Midbrain (tissue), 1 donor: Measurements from ENCODE around the gene RWDD4.

ENCODE experiments used
- DNase-seq: peaks from one replicate; lab custom pipeline; 2025; lab: John Stamatoyannopoulos, UW

Gene RWDD4

DNA sequence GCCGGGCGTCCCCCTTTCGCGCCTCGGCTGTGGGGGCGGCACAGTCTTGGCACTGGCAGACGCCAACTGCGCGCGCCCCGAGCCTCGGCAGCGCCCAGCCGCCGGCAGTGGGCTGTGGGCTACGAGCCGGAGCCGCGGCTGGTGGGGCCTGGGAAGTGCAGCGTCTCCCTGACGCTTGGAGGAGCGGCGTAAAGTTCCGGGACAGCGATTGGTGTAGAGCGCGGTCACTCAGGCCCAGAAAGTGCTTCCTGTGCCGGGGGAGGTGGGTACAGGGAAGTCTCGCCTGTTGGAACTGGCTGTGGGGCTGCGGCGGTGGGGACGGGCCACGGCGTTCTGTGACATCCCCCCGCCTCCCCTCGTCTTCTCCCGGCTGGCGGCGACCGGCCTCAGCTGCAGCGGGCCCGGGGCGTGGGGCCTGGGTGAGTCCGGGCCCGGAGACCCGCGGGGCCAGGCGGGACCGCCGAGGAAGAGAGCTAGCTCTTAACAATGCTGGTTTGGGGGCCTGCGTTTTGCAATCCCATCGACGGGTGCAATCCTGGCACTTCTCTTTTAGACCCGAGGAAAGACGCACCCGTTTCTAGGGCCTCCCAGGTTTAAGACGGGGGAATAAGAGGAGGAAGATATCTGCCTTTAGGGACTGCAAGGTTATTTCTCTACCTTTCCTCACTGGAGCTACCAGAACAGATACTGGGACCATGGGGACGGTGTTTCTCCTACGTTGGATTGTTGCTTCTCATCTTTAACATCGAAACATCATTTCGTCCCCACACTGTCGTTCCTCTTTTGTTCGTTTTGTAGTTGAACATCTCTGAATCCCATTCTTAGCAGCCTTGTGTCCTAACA lies at the start of gene RWDD4, which contains the start of gene TRAPPC11:
TSS of gene RWDD4 (minus strand) at position 157 of the 843 bp plus-strand sequence. CDS start 233 bp downstream, outside the sequence.
TSS of gene TRAPPC11 (plus strand) at position 265 of the 843 bp plus-strand sequence. CDS start 4,575 bp downstream, outside the sequence.
- peak; percentile 99 for DNase-seq

DNA sequence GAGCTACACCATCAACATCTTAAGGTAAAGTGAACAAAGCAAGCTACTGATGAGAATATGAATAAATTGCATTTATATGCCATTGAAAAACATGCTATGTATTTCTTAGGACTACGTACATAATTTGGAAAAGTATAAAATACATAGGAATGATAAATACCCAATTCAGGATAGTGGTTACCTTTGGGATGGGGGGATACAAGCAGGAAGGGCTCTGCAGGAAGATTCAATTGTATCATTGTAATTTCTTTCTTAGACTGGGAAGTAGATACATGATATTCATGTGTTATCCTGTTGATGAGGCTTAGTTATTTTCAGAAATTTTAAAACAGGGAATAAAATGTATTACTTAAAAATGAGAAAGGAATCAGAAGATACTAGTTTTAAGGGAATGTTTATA lies 43.5 kb upstream of the RWDD4 start:
- no peak for DNase-seq

DNA sequence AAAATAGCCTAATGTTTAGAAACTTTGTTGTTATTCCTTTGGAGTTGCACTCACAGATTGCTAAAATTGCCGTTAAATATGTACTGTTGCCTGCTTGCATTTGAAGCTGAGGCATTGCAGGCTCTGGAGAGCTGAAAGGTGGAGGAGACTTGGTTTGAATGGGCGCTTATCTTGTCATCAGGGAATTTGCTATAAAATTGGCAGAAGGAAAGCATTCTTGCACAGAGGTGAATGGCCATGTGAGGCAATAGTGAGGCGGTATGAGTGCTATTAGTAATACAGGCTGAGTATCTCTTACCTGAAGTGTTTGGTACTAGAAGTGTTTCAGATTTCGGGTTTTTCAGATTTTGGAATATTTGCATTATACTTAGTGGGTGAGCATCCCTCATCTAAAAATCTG lies 41.4 kb upstream of the RWDD4 start:
- no peak for DNase-seq

DNA sequence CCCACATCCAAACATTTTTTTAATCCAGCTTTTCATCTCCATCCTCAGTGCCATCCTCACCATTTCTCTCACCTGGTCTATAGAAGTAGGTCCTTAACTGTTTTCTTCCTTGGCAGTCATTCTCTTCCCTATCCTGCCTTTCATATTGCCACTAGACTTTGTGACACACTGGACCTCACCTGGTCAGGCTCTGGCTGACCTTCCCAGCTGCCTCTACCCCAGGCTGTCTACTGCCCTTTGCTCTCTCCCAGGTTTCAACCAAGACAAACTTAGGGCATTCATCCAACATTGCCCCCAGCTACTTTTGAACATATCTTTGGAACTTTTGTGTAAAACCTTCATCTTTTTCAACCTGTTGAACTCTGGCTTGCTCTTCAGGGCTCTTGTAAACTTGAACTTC lies 39.9 kb upstream of the RWDD4 start:
- DNase-seq: no peak

DNA sequence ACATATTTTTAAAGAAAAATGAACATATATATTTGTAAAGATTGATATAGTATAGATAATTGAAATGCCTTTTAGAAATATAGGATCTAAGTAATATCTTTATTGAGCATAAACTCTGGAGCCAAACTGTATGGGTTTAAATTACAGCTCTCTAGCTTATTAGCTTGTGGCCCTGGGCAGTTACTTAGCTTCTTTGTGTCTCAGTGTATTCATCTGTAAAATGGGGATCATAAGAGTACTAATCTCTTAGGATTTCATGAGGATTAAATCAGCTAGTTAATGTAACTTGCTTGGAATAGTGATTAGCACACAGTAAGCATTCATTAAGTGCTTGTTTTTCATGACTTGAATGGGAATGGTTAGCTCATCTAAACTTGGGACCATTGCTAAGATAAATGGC lies 32.9 kb upstream of the RWDD4 start:
- DNase-seq: no peak

DNA sequence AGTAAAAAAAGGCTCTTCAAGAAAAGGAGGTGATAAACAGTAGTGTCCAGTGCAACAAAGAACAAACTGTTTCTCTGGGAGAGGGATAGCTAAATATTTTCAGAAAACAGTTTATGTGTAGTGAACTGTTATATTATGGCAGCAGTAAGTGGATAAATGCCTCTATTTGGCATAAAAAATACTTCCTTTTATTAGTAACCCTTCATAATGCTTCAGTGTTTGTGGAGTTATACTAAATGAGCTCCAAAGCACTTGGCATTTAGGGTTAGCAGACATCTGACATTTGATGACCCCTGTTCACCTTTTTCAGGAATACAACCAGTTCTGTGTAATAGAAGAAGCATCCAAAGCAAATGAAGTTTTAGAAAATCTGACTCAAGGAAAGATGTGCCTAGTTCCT lies 32.0 kb upstream of the RWDD4 start:
- DNase-seq: no peak

DNA sequence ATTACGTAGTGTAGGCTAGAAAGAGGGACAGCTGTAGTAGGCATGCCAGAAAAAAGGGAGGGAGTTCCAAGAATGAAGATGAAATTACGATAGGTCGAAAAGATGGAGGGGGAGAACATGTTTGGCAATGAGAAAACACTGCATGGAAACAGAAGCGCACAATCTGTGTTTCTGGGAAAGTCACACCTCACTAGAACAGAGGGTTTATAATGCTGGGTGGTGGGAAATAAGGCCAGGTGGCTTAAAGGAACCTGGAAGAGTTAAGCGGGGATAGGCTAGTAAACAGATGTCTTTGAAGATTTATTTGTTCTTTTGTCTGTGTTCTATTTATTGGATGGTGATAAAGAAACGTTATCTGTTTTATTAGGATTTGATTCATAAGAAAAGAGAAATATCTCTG lies 29.2 kb upstream of the RWDD4 start:
- DNase-seq: no peak

DNA sequence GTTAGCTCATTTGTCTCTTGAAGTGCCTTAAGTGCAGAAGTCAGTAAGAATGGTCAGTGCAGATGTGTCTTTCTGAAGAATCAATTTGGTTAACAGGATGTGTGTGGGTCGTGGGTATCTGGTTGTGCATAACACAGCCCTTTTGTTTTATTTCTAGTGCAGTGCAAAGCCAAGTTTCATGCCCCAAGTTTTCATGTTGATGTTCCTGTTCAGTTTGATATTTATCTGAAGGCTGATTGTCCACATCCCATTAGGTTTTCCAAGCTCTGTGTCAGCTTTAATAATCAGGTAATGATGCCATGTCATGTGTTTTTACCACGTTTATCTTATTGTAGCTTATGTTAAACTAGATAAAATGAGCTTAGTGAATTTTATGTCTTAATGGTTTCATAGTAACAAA lies 27.5 kb upstream of the RWDD4 start:
- DNase-seq: no peak

DNA sequence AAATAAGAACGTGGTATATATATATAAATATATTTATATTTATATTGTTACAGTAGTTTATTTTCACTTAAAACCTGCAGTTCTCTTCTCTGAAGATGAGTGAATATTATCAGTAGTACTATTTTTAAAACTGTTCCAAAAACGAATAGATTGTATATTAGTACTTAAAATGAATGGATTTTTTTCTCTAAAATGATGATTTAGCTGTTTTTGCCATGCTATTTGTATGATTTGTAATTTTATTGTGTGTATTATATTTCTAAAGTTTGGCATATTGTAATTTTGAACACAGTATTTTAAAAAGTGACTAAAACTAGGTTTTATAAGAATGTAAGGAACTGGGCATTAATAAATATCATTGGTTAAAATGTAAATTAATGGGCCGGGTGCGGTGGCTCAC lies 22.1 kb upstream of the RWDD4 start:
- DNase-seq: no peak

DNA sequence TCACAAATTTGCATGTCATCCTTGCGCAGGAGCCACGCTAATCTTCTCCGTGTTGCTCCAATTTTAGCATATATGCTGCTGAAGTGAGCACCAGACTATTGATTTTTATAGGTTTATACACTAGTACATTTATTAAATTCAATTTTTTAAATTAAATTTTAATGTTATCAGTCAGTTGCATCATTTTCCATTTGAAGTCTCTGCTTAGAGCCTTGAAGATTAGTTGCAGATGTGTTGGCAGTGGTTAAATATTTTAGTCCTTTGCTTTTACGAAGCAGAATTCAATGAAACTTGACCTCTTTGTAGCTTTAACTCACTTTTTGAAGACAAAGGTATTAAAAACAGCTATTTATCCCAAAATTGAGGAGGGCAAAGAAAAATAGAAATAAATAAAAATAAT lies 16.6 kb upstream of the RWDD4 start:
- DNase-seq: no peak

DNA sequence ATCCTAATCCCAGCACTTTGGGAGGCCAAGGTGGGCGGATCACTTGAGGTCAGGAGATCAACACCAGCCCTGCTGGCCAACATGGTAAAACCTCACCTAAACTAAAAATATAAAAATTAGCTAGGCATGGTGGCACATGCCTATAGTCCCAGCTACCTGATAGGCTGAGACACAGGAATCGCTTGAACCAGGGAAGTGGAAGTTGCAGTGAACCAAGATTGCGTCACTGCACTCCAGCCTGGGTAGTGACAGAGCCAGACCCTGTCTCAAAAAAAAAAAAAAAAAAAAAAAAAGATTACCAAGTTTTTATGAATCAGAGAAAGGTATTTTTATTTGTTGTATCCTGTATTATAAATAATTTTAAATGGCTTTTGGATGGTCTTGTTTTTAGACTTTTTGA lies 15.2 kb upstream of the RWDD4 start:
- DNase-seq: no peak

DNA sequence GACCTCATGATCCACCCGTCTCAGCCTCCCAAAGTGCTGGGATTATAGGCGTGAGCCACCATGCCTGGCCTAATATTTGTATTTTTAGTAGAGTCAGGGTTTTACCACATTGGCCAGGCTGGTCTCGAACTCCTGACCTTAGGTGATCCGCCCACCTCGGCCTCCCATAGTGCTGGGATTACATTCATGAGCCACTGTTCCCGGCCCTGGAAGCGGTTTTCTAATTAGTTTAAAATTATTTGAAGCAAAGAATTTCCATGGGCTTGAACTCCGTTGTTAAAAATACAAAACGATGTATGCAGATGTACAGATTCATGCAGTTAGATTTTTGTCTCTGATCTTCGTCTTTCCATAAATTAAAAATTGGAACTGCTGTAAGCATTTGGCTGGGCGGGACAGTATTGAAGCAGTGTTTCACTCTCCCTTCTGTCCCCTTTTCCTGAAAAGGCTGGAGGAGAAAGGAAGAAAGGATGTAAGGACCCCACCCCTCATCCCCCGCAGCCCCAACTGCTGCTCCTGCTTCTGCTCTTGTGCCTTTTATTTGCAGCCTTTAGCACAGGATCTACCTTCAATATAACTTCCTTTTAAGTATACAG lies 12.1 kb upstream of the RWDD4 start:
- no peak for DNase-seq

DNA sequence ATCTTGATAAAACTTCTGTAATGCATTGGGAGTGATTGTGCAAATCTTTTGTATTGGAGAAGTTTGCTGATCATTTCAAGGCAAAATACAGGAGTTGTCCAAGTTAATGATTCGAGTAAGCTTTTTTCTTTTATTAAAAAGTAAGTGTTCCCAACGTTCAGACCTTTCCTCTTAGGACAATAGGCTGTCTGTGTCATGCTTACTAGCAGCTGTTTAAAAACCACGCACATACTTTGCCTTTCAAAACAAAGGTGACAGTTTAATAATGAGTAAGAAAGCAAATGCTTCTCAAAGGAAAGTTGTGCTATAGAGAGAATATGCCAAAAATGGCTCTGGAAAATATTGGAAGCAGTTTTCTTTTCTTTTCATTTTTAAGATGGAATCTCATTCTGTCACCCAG lies 11.3 kb upstream of the RWDD4 start:
- no peak for DNase-seq

DNA sequence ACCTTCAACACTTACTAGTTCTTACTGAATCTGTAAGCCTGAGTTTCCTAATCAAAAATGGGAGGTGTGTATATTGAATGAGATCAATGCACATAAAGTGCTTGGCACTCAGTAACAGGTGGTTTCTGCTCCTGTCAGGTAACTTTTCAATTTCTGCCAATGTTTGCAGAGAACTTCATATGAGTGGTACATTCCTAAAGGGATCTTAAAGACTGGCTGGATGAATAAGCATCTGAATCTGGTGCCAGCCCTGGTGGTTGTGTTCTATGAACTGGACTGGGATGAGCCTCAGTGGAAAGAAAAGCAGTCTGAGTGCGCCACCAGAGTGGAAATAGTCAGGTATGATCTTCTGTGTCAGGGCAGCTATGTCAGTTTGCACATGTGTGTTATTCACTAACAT lies 7.1 kb upstream of the RWDD4 start:
- no peak for DNase-seq

DNA sequence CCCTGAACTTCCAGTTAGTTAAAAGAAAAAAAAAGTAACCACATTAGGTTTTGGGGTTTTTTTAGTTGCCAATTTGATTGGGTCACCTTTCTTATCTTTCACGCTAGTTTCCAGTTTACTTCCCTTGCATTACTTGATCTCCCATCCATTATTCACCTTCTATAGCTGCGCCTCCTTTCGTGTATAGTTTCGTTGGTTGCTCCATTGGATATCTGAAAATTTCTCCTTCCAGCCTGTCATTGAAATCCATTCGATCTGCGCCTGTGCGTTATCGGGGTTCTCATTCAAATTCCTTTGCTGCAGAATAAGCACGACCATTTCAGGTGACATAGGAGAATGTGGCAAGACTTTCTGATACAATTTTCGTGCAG lies 872 bp upstream of the RWDD4 start:
- DNase-seq: no peak

DNA sequence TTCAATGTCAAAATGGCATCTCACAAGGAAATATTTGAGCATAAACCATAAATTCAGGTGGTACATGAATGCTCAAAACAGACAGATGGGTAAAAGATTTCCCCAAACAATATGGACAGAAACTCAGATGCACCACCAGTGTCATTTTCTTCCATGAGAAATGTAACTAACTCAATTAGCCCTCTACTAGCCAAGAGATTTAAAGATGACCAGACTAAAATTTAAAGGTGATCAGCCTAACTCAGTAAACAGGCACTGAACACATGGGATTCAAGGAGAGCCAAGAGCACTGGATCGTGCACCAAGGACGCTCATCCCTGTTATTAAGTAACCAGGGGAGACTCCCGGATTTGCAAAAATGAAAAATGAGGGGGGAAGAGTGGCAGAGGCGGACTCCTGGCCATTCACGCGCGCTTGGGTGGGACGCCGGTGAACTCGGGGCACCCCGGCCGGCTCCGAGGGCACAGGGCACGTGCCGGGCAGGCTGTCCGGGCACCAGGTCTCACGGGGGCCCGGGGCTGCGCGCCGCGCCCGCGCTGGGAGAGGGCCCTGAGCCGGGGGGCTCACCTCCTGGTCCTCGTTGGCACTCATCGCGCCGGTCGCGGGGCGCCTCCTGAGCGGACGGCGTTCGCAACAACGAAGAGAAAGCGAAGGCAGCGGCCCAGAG lies 490 bp downstream of the RWDD4 start:
- DNase-seq: no peak

DNA sequence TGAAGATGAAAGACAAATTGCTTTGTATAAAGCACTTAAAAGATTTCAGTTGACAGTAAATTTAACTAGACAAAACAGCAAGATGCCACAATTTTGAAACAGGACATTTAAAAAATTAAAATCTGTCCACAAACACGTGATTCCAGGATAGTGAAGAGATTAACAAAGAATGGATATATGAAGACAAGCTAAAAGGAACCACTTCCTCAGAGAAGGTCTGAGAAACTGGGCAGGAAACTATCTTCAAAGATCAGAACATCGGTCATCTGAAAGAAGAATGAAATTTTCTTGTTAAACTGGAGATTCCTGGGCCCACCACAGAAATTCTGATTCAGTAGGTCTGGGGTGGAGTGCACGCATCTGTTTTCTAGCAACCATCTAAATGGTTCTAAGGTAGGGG lies 1.4 kb downstream of the RWDD4 start:
- no peak for DNase-seq

DNA sequence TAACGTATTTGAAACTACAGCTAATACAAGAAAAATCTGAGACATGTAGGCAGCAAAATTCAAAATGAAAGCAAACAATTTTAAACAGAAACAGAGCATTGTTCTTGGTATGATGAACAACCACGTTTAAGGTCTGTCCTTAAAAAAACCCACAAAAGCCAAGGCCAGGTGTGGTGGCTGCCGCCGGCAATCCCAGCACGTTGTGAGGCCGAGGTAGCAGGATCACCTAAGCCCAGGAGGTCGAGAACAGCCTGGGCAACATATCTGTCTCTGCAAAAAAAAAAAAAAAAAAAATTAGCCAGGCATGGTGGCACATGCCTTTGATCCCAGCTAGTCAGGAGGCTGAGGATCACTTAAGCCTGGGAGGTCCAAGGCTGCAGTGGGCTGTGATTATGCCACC lies 13.7 kb downstream of the RWDD4 start:
- no peak for DNase-seq

DNA sequence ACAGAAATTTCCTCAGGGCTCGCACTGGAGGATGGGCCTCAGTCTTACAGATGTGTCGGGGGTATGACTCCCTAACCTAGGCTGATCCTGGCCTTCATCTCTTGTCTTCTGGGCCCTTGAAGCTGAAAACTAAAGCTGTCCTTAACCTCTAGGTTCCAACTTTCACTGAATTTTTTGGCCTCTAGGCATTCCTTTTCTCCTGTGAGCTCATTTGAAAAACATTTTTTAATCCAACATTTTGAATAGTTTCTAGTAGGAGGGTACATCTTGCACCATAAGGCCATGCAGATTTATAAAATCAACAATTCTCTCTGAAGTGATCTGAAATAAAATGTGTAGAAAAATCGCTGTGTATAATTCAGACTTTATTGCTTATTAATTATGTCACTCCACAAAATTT lies 19.7 kb downstream of the RWDD4 start:
- no peak for DNase-seq

DNA sequence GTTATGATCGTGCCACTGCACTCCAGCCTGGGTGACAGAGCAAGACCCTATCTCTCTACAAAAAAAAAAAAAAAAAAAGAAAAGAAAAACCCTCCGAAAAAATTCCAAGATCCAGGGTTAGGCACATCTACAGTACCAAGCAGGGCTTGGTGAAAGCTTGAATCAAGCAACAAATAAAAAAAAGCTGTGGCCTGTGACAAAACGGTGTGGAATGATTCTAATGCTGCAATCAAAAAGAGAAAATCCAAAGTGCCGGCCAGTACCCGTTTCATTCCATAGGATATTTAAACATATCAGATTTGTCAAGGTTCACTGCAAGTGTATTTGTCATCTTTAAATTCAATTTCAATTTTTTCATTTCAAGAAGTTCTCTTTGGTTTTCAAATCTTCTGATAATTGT lies 20.5 kb downstream of the RWDD4 start:
- no peak for DNase-seq

DNA sequence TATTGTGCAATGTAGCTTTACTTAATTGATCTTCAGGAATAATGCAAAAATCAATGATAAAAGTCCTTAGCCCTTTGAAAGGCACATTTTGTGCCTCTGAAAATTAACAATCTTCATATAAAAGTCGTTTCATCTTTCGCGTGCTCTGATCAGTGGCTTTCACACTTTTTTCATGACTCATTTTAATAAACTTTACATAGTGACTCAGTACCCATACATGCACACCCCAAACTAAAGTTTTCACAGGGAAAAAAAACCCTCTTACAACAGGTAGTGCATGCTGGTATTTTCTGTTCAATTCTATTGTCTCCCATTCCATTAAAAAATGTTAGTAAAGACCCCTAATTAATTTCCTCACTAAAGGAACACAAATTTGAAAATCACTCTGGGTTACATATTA lies 21.5 kb downstream of the RWDD4 start:
- no peak for DNase-seq

DNA sequence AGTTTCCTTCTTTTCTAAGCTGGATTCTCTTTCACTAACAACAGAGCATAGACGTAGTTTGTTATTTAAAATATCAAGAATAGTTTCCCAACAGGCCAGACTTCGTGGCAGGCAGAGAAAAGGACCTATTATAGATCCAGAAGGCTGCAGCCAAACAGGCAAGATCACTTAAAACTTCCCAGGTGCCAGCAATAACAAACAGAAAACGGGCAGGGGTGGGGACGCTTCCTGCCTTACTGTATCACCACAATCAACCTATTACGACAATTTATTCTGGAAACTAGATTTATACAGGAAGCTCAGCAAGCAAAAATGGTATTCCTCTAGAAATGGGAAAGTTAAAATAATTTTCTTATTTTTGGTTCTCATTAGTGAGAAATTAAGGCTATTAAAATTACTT lies 22.1 kb downstream of the RWDD4 start:
- DNase-seq: no peak

DNA sequence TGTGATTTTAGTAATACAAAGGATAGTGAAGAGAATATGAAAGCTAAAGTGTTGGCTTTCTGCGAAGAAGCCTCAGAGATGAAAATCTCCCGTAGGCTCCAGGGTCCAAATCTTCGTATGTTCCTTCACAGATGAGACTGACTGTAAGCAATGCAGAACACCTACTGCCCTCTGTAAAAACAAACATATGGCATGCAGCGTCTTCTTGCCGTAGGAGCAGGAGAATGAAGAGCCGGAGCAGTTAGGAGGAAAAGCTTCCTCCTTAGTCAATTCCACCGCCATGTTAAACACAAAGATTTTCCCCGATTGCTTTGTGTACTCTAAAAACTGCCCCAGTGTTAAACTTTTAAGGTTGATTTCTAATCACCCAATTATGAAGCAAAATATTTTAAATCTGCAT lies 22.5 kb downstream of the RWDD4 start:
- no peak for DNase-seq
